Measurements from ENCODE around the gene ARID3C.
"Not testable (repeated sequence)": the region's sequence is repeated elsewhere in the genome, so short reads cannot be mapped to it uniquely, and the experiment has no call there.

ARID3C gene

DNA sequence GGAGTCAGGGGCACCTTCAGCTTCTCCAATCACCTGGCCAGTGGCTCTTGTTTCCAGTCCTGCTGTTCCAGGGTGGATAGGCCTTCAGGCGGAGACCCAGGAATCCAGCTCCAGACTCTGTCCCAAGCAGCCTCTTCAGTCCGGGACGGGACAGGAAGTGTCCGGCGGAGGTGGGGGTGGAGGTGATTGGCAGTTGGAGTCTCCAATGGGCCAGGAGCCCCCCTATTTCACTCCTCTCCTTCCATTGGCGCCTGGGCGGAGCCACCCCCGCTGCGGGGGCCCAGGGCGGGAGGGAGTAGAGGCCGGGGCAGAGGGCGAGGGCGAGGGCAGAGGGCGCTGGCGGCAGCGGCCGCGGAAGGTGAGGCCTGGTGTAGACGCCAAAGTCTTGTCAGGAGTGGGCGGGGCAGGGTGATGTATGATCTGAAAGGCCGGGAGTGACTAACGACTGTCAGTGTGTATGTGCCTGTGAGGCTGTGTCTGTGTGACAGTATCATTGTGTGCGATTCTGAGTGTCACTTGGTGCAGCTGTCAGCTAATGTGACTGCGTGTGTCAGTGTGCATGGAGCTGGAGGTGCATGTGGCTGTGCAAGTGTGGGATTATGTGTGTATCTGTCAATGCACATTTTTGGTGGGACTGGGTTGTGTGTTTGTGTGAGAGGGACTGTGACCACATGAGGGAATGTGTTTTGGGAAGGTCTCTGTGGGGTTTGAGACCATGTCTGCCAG, 23.2 kb upstream of the ARID3C start, which contains the start of gene IL11RA:
TSS of gene IL11RA (plus strand) at position 310 of the 726 bp plus-strand sequence. CDS start 3,033 bp downstream, outside the sequence.
- no peak for FAIRE-seq

- FAIRE-seq, result no peak
Measured at GRCh38 chr9:34651321-34651720, 22.5 kb upstream of the ARID3C start.

- FAIRE-seq, result no peak
Measured at GRCh38 chr9:34650816-34651215, 21.9 kb upstream of the ARID3C start.

- no peak for FAIRE-seq
Measured at GRCh38 chr9:34648673-34649072, 19.8 kb upstream of the ARID3C start.

- no peak for FAIRE-seq
Measured at GRCh38 chr9:34647651-34648050, 18.8 kb upstream of the ARID3C start.

DNA sequence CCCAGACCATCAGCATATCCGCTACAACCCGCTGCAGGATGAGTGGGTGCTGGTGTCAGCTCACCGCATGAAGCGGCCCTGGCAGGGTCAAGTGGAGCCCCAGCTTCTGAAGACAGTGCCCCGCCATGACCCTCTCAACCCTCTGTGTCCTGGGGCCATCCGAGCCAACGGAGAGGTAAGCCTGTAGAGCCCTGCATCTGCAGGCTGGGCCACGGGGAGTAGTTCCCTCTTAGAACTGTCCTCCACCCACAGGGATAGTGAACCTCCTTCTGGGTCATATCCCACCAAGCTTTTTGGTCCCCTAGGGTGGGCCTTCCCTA, 18.2 kb upstream of the ARID3C start:
- FAIRE-seq, result no peak

DNA sequence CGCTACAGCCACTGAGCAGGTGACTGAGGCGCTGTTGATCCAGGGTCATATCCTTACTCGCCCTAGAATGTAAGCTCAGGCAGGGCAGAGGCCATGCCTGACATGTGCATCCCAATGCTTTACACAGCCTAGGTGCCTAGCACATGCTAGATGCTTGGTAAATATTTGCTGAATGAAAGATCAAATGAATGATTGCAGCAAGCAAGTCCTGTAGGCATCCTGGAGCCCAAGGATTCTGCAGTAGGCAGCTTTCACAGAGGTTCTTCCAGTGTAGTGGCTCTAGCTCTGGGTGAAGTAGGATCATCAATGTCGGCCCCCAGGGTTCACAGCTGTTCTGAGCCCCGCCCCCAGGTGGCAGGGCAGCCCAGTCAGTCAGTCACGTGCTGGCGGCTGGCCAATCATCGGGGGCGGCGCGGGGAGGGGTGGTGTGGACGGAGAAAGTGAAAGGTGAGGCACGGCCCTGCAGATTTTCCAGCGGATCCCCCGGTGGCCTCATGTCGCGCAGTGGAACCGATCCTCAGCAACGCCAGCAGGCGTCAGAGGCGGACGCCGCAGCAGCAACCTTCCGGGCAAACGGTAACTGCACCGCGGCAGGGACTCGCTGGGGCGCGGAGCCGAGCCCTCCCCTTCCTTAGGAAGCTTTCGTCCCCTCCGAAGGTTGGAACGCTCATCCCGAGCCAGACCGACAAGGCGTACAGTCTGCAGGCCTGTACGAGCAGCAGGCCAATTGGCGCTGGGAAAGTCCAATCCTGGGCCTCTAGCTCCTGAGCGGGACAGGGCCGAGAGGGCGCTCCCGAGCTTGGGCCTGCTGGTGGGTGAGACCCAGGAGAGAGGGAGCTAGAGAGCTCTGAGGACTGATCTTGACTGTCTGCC, 17.6 kb upstream of the ARID3C start, which contains the start of gene GALT:
TSS of gene GALT (plus strand) at position 465 of the 873 bp plus-strand sequence. CDS start at position 495, 30 bp downstream.
- peak; percentile 90 for FAIRE-seq

GRCh38 chr9:34644766-34645314, 16.0 kb upstream of the ARID3C start:
- FAIRE-seq, result no peak

DNA sequence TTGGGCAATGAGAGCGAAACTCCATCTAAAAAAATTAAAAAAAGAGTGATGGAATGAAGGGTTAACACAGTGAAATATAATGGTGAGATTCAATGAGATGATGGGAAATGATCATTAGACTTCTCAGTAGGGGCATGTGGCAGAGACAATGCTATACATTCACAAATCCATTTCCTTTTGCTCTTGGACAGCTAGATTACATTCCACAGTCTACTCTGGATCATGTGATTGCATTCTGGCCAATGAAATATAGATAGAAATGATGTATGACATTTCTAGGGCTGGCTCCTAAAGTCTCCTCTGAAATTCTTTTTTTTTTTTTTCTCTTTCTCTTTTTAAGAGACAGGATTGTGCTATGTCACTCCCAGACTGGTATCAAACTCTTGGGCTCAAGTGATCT, 13.8 kb upstream of the ARID3C start:
- no peak for FAIRE-seq

DNA sequence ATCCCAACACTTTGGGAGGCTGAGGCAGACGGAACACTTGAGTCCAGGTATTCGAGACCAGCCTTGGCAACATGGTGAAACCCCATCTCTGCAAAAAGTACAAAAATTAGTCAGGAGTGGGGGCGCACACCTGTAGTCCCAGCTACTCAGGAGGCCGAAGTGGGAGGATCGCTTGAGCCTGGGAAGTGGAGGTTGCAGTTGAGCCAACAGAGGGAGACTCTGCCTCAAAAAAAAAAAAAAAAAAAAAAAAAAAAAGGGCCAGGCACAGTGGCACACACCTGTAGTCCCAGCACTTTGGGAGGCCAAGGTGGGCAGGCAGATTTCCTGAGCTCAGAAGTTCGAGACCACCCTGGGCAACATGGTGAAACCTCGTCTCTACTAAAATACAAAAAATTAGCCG, 10.5 kb upstream of the ARID3C start:
- FAIRE-seq, result not testable (repeated sequence)

DNA sequence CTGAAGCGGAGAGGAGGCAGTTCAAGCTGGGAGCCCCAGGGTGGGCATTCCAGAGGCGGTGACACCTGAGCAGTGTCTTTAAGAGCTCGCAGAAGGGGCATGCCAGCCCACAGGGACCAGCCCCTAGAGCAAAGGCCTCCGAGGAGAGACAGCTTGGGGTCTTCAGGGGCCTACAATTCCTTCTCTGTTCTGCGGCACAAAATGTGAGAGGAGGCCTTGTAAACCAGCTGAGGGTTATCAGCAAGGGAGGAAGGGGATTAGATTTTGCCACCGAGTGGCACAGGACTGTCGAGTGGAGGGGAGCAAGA, 9.2 kb upstream of the ARID3C start:
- no peak for FAIRE-seq

DNA sequence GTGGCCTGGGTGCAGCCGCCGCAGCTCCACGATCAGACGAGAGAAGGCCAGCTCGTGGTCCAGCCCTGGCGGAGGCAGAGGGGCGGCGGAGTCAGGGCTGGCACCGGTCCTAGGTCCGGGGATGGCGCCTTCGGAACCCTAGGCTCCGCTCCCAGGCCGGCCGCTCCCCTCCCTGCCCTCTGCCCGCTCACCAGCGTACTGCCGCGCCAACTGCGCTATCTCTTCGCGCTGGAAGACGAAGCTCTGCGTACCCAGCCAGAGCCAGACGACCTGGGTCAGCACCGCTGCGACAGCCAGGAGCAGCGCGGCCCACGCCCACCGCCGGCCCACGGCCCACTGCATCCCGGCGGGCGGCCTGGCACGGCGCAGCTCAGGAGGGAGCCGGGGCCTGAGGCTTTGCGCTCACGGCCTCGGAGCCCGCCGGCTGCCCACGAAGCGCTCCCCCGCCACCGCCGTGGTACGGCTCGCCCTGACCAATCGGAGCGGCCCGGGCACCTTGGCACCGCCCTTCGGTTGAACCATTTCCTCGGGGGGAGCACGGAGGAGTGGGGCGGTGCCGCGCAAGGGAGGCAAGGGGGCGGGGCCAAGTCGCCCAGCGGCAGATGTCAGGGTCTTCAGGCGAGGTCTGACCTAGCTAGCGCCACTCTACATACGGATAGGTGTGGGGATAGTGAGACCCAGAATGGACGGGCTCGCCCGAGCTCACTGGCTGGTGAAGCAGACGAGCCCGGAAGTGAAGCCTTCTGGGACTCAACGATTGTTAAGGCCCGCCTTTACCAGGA, 8.7 kb upstream of the ARID3C start, which contains the start of gene SIGMAR1:
TSS of gene SIGMAR1 (minus strand) at position 432 of the 782 bp plus-strand sequence. CDS start at position 342, 90 bp downstream.
- FAIRE-seq, result peak; percentile 83

GRCh38 chr9:34636791-34637355, 8.0 kb upstream of the ARID3C start:
- FAIRE-seq, result no peak

GRCh38 chr9:34635556-34635955, 6.7 kb upstream of the ARID3C start:
- no peak for FAIRE-seq

DNA sequence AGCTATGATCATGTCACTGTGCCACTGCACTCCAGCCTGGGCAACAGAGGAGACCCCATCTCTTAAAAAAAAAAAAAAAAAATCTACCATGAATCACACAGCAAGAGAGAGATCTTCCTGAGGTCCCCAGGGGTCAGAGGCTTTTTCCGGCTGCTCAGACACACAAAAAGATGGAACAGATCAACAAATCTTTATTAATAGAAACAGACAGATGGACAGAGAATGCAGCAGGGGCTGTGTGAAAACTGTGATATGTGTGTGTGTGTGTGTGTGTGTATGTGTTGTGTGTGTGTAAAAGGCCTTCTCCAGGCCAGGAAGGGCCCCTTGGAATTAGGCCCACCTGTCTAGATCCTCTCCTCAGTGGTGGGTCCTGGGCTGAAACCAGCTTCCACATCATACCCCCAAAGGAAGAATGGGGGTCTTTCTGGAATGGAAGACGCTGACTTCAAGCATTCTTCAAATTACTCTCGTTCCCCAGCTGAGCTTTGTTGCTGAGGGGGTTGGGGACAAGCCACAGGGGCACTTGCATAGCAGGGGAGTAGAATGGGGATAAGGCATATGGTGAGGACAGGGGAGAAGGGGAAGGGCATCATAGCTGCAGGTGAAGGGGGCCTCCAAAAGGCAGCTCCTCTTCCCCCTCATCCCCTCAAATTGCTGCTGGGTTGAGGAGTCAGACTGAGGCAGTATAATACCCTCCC, 5.8 kb upstream of the ARID3C start:
- FAIRE-seq, result no peak

DNA sequence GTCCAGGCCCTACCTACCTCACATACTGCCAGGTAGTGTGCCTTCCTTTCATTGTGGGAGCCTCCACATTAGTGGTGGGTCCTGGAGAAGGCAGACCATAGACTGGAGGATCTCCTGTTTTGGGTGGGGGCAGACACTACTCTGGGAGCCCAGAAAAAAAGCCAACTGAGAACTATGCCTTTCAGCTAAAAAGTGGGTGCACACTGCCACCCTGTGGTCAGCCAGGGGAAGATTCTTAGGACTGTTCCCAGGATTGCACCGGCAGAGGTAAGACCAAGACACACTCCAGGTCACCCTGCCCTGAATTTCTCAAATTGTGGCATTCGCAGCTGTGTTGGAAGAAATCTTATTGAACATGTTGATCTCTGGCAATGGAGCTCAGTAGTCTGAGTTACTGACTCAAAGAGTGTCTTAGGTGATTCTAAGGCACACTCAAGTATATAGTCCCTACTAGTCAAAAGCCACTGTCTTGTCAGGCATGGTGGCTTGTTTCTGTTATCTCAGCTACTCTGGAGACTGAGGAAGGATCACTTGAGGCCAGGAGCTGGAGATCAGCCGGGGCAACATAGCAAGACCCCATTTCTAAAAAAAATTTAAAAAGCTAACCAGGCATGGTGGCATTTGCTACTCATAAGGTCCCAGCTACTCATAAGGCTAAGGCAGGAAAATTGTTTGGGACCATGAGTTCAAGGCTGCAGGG, 5.1 kb upstream of the ARID3C start:
- peak; percentile 93 for FAIRE-seq

GRCh38 chr9:34633166-34633565, 4.3 kb upstream of the ARID3C start:
- no peak for FAIRE-seq

DNA sequence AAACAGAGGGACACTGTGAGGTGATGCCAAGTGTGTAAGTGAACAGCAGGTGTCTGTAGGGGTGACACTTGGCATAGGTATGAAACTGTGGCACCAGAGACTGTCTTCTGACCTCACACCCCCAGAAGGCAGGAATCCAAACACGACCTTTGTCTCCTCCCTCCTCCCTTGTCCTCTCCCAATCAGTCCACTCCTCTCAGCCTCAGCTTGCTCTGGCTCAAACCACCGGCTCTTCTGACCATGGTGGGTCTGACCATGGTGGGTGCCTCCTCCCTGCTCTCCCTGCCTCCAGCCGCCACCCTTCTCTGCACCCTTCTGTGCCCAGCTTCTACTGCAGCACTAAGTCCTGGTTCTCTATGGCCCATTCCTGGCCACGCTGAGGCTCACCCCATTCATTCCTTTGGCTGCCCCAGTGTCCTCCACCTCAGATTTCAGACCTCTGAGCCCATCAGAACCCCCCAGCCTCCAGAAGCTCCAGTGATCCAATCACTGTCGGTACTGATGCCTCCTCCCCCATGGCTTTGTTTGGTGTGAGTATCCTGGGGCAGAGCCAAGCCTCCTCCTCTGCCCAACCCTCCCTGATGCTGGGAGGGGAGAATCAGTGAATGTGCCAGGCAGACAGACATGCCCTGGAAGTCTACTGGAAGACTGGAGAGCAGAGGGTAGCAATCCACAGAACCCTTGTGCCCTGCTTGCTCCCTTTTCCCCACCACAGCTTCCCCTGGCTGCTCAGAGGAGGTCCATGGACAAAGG, 1.7 kb upstream of the ARID3C start:
- FAIRE-seq, result no peak

DNA sequence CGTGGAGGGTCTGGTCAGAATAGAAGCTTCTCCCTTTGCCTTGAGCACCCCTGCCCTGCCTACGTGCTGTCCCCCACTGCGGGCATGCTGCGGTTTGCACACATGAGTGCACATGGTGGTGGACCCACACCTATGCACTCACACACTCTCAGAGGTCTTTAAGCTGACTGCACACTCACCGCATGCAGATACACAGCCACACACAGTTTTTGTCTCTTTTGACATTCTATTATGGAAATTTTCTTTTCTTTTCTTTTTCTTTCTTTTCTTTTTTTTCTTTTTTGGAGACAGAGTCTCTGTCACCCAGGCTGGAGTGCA, 584 bp upstream of the ARID3C start:
- FAIRE-seq, result no peak
